GM12874 (cell line): ENCODE measurements around the gene HMGB2.
A peak's percentile ranks its signal among the peaks of the same experiment; 100 is the strongest.

Experiments used
- CTCF ChIP-seq: IDR thresholded peaks from 2 replicates; pipeline ENCODE4 v1.5.1; 2011; ENCODE audit warnings: low read depth, mild to moderate bottlenecking, control low read depth, low read length, moderate library complexity; ENCODE audit not compliant: insufficient read depth

The HMGB2 gene

GRCh38 chr4:173318648-173319211, 15.4 kb downstream of the HMGB2 start:
- TF ChIP-seq CTCF: no peak

- TF ChIP-seq CTCF: no peak
Observed at GRCh38 chr4:173318240-173318639, 15.9 kb downstream of the HMGB2 start.

DNA sequence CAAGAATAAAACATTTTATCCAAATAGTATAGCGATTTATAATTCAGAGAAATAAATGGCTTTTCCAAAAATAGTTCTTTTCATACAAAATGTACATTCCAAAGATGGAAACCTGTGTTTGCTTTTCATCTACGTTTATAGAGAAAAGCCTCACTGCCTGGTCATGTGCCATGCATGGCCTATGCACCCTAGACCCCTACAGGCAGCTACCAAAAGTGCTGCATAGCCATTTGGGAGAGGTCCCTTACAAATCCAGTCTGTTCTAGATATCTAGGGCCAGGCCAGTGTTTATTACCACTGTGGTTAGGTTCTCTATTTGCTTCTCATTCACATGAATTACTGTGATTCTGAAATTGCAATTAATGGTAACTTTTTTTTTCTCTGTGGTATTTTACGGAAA, 17.2 kb downstream of the HMGB2 start:
- peak; percentile 24; the same call in 1 of the 2 replicates for TF ChIP-seq CTCF

- TF ChIP-seq CTCF: no peak
Observed at GRCh38 chr4:173316060-173316459, 18.1 kb downstream of the HMGB2 start.

GRCh38 chr4:173314715-173315114, 19.4 kb downstream of the HMGB2 start:
- no peak for TF ChIP-seq CTCF

DNA sequence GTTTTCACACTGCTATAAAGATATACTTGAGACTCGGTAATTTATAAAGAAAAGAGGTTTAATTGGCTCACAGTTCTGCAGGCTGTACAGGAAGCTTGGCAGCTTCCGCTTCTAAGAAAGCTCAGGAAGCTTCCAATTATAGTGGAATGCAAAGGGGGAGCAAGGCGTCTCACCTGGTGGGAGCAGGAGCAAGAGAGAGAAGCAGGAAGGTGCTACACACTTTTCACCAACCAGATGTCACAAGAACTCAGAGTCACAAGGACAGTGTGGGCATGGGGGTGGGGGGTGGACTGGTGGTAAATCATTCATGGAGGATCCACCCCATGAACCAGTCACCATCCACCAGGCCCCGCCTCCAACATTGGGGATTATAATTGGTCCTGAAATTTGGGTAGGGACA, 22.8 kb downstream of the HMGB2 start:
- no peak for TF ChIP-seq CTCF

DNA sequence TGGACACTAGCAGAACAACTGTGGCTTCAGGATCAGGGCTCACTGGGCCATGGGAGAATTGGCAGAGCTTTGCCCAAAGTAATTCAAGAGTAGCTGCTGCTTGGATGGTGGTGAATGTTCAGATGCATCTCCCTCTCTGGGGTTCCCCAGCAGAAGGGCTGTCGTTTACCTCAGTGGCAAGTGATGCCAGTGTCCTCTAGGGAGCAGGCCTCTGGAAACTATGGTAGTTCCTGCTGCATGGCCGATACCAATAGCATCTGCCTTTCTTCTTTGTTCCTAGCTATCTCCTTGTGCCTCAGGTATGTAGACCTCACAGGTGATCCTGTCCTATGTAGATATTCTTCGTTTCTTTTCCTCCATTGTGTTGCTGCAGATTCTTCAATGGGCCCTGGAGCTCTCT, 26.4 kb downstream of the HMGB2 start:
- TF ChIP-seq CTCF: no peak
